Kidney (tissue), 14 donors: ENCODE results near the gene CA12. TPM values are rescaled to one million over a fixed set of nuclear protein-coding genes. Genes with fewer than 3 reads are reported as not detected.

Experiments
- DNase-seq, 5 donors: peaks; one replicate each; pipeline ENCODE4 v3.0.0-alpha.2; 2013 to 2020
- FAIRE-seq: peaks from 2 replicates; lab custom pipeline; 2012; peaks lifted over from hg19 to GRCh38; lab: Jason Lieb, UNC
- H3K27ac ChIP-seq, 2 donors: one replicate each; pipeline ENCODE4 v1.7.0; 2013; ENCODE audit warnings: low read depth in 2 of 2, low read length in 2 of 2, inconsistent platforms in 1 of 2
- H3K27me3 ChIP-seq: one replicate; pipeline ENCODE4 v1.7.1; 2013; ENCODE audit warnings: low read length, inconsistent platforms; ENCODE audit not compliant: control insufficient read depth, insufficient read depth
- H3K36me3 ChIP-seq, 3 donors: one replicate each; pipeline versions ENCODE4 v1.7.0 to v1.7.1; 2013; ENCODE audit warnings: low read length in 3 of 3, control low read depth in 1 of 3, inconsistent platforms in 1 of 3; ENCODE audit not compliant: insufficient read depth in 3 of 3, control insufficient read depth in 2 of 3
- H3K4me1 ChIP-seq, 3 donors: one replicate each; pipeline versions ENCODE4 v1.7.0 to v1.7.1; 2013; ENCODE audit warnings: low read length in 3 of 3, inconsistent platforms in 1 of 3, low read depth in 1 of 3; ENCODE audit not compliant: control insufficient read depth in 2 of 3, insufficient read depth in 2 of 3
- H3K4me3 ChIP-seq, 3 donors: one replicate each; pipeline versions ENCODE4 v1.7.0 to v1.8.1; 2013; ENCODE audit warnings: low read length in 3 of 3, control low read depth in 1 of 3, inconsistent platforms in 1 of 3
- H3K9ac ChIP-seq, 3 donors: one replicate each; pipeline versions ENCODE4 v1.7.0 to v1.7.1; 2013; ENCODE audit warnings: low read length in 3 of 3, control low read depth in 1 of 3, inconsistent platforms in 1 of 3
- H3K9me3 ChIP-seq, 3 donors: one replicate each; pipeline versions ENCODE4 v1.7.0 to v1.7.1; 2013; ENCODE audit warnings: low read length in 3 of 3, control low read depth in 1 of 3, inconsistent platforms in 1 of 3; ENCODE audit not compliant: control insufficient read depth in 2 of 3, insufficient read depth in 1 of 3
- intact Hi-C: fragments of 100-400 bp; cut with DNase I; formaldehyde crosslinking; loops from one replicate; pipeline ENCODE4 v1.11.1; 2022
- polyA plus RNA-seq: library from polyadenylated mRNA; stranded (reverse); fragments of 350-450 nt; fragmentation: Illumina TruSeq; extraction: RNeasy Lipid Tissue Mini Kit (QIAGEN cat#74804); gene quantifications from one replicate; pipeline ENCODE4 v1.2.3, GENCODE V29; 2014; ENCODE audit warnings: low read depth, low replicate concordance; ENCODE audit not compliant: insufficient read depth
- total RNA-seq: library from RNA; stranded (reverse); fragmentation: NEBNext Ultra II Directional; extraction: Animal tissue kit (Norgen Biotek cat#: 25700); gene quantifications from one replicate; pipeline ENCODE4 v1.2.1, GENCODE V29; 2021
- TF ChIP-seq, protein P1 (sequence below): IDR thresholded peaks from 3 replicates; pipeline ENCODE4 v1.5.1; 2012; ENCODE audit warnings: mild to moderate bottlenecking, moderate library complexity, borderline replicate concordance; ENCODE audit not compliant: insufficient read depth; ENCODE audit errors: extremely low read depth
- donor health status: control.
- donor health status: control.
- donor health status: control.
- donor health status: control.
- donor health status: control.
- donor health status: DM: yes; HTN: yes; CAD: no.
- donor health status: Normal renal cell carcinoma (clear cell type).

CA12 gene
- total and polyA plus RNA-seq, 2 donors from 2014 or later: 237 to 242 TPM

DNA sequence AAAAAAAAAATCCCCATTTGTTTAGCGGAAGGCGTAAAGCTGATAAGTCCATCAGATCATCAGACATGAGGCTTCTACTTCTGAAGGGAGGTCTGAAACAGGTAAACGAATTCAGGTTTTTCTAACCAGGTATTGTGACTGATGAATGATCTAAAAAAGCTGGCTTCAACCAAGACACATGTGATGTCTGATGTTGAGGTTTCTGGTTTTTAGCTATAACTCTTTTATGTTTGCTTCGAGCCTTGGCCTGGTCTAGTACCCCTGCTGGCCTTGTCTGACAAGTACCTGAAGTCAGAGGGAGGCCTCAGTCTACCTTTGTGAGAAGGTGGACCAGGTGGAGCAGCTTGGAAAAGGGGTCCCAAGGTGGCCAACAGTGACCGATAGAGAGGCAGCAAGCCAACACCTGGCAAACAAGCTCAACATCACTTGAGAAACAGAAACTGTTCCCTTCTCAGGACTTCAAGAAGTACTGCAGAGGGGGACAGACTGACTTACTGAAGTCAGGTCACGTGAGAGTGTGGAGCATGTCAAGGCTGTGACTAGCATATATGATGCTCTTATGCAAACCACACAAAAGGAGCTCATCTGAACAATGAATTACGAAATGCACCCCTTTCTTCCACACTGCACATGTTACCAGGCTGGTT is 33.0 kb upstream of the CA12 start:
- Histone ChIP-seq H3K4me1 (no peaks in the 10 kb centered on the region), H3K9me3 (no peaks in the 10 kb centered on the region), H3K27me3 (no peaks in the 10 kb centered on the region), H3K9ac (no peak overlapping the region), H3K27ac (no peak overlapping the region), H3K4me3 (no peak overlapping the region), H3K36me3 (no peaks in the 10 kb centered on the region)
- no peak for FAIRE-seq
- intact Hi-C loops: no loop called here
- TF ChIP-seq, protein P1, sequence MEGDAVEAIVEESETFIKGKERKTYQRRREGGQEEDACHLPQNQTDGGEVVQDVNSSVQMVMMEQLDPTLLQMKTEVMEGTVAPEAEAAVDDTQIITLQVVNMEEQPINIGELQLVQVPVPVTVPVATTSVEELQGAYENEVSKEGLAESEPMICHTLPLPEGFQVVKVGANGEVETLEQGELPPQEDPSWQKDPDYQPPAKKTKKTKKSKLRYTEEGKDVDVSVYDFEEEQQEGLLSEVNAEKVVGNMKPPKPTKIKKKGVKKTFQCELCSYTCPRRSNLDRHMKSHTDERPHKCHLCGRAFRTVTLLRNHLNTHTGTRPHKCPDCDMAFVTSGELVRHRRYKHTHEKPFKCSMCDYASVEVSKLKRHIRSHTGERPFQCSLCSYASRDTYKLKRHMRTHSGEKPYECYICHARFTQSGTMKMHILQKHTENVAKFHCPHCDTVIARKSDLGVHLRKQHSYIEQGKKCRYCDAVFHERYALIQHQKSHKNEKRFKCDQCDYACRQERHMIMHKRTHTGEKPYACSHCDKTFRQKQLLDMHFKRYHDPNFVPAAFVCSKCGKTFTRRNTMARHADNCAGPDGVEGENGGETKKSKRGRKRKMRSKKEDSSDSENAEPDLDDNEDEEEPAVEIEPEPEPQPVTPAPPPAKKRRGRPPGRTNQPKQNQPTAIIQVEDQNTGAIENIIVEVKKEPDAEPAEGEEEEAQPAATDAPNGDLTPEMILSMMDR: no peak
- DNase-seq: no peak

DNA sequence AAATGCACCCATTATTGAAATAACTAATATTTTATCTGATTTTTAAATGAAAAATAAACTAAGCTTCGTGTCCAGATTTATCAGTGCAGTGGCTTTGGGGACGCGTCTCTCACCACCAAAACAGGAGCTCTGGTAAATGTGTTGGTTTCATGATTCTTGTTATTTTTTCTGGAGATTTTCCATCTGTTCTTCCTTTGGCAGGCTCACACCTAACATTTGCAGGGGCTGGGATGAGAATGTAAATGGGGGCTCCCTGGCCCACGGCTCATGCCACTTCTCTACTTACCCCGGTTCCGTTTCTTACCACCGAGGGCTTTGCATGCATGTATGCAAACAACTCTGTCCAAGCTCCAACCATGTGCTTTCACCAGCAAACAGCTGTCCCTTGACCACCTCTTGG is 30.9 kb upstream of the CA12 start:
- intact Hi-C loops: no loop called here

DNA sequence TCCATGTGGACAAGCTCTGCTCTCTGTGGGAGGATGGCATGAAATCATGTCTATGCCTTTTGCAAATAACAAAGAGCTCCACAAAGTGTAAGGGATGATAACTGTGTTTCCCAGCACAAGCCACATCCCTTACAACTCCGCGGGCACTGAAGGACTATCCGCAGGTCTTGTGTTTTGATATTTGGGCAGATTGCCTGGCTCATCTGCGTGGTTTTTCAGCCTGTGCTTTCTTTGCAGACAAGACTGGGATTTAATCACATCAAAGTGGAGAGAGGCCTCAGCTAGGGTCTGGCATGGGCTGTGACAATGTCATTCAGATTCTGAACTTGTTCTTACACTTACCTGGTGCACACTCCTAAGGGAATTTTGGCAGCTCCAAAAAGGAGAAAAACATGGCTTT is 30.2 kb upstream of the CA12 start:
- H3K27ac ChIP-seq: no peak overlapping the region
- H3K36me3 ChIP-seq: no peaks in the 10 kb centered on the region
- no peak overlapping the region for H3K4me3 ChIP-seq
- H3K9ac ChIP-seq: no peak overlapping the region
- no peaks in the 10 kb centered on the region for H3K27me3 ChIP-seq
- intact Hi-C loops: no loop called here
- TF ChIP-seq, protein P1: no peak
- H3K9me3 ChIP-seq: no peaks in the 10 kb centered on the region
- DNase-seq: no peak
- no peaks in the 10 kb centered on the region for H3K4me1 ChIP-seq
- no peak for FAIRE-seq

More for the DNA sequence above, 30.9 kb upstream of the CA12 start:
- TF ChIP-seq, protein P1: no peak
- FAIRE-seq (no peak), DNase-seq (no peak)
- no peak overlapping the region for H3K9ac ChIP-seq
- no peak overlapping the region for H3K27ac ChIP-seq
- no peaks in the 10 kb centered on the region for H3K4me1 ChIP-seq
- H3K27me3 ChIP-seq: no peaks in the 10 kb centered on the region
- no peaks in the 10 kb centered on the region for H3K9me3 ChIP-seq
- no peaks in the 10 kb centered on the region for H3K36me3 ChIP-seq
- no peak overlapping the region for H3K4me3 ChIP-seq
